GM19238 (cell line): ENCODE data around the gene RNF217.
A peak's percentile ranks its signal among the peaks of the same experiment; 100 is the strongest.
"Not testable (repeated sequence)": the region's sequence is repeated elsewhere in the genome, so short reads cannot be mapped to it uniquely, and the experiment has no call there.

ENCODE experiments used
- DNase-seq: peaks from one replicate; pipeline ENCODE4 v3.0.0; 2011; ENCODE audit warnings: low spot score; ENCODE audit not compliant: insufficient read length

RNF217 gene

DNA sequence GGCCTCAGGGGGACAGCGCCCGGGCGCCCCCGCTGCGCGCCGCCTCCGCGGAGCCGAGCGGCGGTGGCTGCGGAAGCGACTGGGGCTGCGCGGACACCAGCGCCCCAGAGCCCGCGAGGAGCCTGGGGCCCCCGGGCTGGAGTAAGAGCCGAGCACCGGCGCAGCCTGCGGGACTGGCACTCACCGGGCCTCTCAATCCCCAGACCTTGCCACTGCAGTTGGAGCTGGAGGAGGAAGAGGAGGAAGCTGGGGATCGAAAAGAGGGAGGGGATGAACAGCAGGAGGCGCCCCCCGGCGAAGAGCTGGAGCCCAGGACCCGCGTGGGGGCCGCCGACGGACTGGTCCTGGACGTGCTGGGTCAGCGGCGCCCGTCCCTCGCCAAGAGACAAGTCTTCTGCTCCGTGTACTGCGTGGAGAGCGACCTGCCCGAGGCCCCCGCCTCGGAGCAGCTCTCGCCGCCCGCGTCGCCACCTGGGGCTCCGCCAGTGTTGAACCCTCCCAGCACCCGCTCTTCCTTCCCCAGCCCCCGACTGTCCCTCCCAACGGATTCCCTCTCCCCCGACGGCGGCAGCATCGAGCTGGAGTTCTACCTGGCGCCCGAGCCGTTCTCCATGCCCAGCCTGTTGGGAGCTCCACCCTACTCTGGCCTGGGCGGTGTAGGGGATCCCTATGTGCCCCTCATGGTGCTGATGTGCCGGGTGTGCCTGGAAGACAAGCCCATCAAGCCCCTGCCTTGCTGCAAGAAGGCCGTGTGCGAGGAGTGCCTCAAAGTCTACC is 590 bp downstream of the RNF217 start:
- DNase-seq: peak; percentile 10

GRCh38 chr6:124963416-124963785 is 1.2 kb downstream of the RNF217 start:
- no peak for DNase-seq

- no peak for DNase-seq
Measured at GRCh38 chr6:124963831-124964763, 1.9 kb downstream of the RNF217 start.

GRCh38 chr6:124964764-124965105 is 2.5 kb downstream of the RNF217 start:
- no peak for DNase-seq

GRCh38 chr6:124965424-124965850 is 3.2 kb downstream of the RNF217 start:
- DNase-seq: not testable (repeated sequence)

DNA sequence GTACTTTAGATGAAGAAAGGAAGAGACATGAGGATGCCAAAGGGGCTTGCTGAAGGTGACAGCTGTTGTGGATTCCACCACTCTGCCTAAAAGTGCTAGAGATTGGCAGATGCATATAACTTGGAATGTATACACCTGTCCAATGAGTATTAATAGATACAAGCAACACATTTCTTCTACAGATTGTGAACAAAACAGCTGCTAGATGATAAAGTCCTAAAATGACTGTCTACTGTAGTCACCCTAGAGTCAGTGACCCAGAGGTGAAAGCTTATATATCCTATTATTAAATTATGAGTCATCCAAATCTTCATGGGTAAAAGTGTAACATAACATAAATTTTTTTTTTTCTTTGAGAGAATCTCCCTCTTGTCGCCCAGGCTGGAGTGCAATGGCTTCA is 5.2 kb downstream of the RNF217 start:
- DNase-seq: no peak

DNA sequence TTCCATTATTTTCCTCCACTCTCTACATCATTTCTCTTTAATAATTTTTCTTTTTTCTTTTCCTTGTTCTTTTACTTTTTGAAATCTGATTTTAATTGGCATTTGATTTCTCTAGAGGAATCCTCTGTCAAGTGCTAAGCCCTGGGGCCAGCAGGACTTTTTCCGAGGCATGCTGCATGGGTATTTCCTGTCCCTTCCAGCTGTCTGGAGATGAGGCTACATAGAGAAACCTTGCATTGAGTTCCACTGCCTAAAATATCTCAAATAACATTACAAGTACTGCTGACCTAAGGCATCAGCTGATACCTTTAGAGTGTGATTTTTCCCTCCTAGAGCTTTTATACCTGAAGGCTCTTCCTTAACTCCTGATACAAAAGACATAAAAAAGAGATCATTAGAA is 6.2 kb downstream of the RNF217 start:
- DNase-seq: no peak

DNA sequence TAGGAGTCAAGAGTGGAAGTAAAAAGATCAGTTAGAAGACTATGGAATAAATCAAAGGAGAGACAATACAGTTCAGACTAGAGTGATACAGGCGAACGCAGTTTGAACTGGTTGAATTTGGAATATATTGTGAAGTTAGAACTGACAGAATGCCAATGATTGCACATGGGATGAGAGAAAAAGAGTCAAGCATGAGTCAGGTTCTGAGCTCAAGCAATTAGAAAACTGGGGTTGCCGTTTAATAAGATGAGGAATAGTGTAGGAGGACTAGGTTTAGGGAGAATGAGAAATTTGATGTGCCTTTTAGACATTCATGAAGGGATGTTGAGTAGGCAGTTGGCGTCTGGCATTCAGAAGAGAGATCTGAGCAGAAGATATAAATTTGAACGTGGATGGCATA is 8.0 kb downstream of the RNF217 start:
- no peak for DNase-seq

DNA sequence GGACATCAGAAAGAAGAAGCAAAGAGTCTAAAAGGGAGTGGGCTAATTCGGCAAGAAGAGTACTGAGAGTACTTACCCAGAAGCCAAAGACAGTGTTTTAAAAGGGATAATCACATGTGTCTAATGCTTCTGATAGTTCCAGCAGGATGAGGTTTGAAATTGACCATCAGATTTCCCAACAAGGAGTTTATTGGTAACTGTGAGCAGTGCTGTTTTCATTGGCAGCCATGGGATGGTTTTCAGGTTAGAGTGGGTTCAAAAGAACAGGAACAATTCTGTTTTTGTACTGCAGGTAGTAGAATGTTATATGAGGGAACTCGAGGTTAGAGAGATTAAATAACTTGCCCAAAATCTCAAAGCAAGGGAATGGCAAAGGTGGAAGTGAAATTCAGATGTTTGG is 8.5 kb downstream of the RNF217 start:
- DNase-seq: no peak

DNA sequence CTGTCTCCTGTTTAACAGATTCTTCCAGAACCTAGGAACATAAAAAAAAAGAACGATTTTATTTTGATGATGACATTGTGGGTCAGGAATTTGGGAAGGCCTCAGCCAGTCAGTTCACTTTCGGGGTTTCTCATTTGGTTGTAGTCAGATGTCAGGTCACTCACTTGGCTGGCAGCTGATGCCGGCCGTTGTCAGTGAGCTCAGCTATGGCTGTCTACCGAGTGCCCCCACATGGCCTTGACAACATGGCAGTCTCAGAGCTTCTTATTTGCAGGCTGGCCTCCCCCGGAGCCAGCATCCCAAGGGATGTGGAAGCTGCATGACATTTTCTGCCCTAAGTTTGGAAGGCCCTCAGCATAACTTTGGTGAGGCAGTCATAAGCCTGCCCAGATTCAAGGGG is 11.5 kb downstream of the RNF217 start:
- DNase-seq: no peak

DNA sequence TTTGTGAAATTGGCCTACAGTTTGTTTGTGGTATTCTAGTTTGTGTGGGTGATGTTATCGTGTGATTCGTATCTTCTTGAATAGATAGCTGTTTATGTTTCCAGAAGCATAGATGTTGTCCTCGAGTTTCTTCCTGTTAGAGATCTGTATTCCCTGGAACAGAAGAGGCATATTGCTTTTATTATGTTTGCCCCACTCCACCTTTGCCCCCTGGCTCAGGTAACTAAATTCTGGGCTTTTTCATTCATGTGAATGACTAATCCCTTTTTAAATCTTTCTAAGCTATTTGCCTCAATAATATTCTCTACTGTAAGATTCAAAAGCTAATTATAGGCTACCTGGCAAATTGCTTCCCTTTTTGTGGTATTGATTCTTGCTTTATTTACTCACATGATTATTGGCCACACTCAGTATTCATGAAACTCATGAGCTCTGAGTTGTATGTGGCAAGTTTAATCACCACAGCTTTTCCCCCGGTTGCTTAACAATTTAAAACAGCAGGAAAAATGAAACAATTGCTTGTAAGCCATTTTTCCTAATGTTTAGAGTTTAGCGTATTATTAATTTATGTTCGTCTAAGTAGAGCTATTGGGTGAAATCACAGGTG is 12.6 kb downstream of the RNF217 start:
- no peak for DNase-seq

- no peak for DNase-seq
Measured at GRCh38 chr6:124977067-124977908, 15.1 kb downstream of the RNF217 start.

GRCh38 chr6:124978451-124979293 is 16.4 kb downstream of the RNF217 start:
- DNase-seq: no peak

DNA sequence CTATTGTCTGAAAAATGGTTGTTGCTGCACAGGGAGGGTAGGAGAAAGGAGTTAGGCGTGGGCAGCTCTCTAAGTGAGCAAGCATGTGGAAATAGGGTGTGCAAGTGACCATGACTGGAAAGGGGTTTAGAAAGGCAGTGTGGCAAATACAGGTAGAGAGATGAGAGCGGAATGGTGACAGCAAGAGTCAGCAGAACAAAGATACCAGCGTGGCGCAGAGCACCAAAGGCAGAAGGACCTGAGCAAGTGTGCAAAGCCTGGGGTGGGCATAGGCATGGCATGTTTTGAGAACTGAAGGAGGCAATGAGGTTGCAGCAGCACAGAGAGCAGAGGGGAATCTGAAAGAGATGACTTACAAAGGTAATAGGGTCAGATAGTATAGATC is 17.0 kb downstream of the RNF217 start:
- DNase-seq: no peak

DNA sequence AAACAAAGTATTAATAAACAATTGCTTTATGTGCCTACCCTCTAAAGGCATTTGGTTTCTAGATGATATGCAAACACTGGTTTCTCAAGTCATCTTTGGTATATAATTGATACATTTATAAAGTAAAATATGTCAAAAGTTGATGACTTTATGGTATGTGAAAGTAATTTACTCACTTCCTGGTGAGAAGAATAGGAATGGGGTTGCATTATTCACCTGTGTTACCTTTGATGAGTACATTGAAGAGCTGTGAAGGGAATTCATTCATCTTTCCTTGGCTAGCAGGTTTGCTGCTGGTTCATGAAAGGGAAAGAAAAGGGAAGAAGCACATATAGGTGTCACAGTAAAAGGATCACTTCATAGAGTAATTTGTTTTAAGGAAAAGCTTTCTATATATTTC is 20.4 kb downstream of the RNF217 start:
- DNase-seq: no peak

GRCh38 chr6:124983383-124984083 is 21.3 kb downstream of the RNF217 start:
- DNase-seq: no peak

GRCh38 chr6:124984668-124985338 is 22.6 kb downstream of the RNF217 start:
- no peak for DNase-seq

GRCh38 chr6:124986164-124986563 is 23.9 kb downstream of the RNF217 start:
- DNase-seq: no peak

DNA sequence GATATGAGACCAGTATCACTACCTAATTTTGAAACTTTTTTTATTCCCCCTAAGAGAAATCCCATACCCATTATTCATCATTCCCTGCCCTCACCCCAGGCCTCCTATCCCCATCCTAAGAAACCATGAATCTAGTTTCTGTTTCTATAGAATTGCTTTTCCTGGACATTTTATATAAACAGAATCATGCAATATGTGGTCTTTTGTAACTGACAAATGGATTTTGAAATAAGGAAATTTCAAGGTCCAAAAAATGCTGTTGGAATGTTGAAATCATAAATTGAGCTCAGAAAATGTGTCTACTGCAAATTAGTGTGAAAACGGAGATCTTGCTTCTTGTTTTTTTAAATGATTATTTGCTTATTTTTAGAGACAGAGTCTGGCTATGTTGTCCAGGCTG is 25.1 kb downstream of the RNF217 start:
- no peak for DNase-seq
